SHP77 treated with DMSO at 0.1 percent for 48 hours (cell line): ENCODE measurements around the gene SLC26A4.
A peak's percentile ranks its signal among the peaks of the same experiment; 100 is the strongest.

Experiments used
- DNase-seq: peaks from one replicate; lab custom pipeline; 2025; lab: John Stamatoyannopoulos, UW

Gene SLC26A4

DNA sequence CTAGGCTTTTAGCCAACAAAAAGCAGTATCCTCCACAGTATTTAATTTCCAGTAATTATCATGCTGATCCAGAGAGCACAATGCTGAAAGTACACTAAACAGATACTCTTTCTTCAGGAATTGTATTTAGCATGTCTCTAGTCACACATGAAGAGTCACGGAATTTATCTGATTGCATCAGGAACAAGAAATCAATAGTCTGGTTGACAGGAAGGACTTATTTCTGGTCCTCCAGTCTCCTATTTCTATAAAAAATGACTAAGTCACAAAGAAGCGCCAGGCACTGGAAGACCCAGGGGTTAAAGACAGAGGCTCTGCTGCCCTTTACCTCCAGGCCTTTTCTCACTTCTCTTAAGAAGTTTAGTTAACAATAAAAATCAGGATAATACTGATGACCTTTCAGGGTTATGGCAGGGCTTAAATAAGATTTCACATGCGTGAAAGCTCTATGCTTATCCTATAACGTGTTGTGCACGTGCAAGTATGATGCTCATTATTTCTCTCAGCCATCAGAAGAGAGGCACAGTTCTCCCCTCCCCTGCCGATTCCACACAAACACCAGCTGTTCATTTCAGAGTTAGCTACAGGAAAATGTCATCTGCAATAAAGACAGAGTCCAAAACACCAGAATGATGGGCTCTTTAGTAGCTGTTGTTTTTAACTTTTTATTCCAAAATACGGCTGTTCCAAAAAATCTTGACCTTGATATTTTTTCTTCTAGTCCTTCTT, 36.9 kb downstream of the SLC26A4 start:
- DNase-seq = no peak

DNA sequence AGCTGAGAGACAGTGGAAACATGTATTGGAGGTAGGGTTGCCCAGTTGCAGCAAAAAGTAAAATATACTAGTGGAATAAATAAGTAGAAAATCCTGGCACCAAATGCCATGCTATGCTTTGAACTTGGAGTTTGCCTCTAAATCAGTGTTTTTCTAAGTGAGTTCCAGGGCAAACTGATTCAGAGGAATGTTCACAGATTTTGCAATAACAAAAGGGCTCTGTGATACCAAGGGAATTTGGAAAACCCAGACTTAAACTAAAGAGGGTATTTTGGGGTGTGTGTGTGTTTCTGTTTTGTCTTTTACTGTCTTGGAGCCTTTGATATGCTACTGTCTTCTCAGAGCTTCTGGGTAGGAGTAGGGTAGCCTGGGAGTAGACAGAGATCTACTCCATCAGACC, 39.9 kb downstream of the SLC26A4 start:
- DNase-seq = no peak

DNA sequence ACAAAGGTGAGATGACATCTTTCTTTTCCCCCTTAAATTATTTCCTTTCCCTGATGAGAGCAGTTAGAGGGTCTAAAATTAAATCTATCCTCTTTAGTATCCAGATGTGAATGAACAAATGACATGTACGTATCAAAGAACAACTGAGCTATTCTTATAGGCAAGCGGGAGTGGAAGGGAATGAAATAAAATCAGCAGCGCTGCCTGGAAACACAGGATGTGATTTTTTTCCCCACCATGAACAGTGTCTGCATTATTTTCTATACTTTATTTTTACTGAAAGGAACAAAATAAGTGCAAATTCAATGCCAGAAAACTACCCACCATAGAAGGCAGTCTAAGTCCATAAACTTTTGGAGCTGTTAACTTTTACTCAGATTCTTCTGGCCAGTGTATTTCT, 40.6 kb downstream of the SLC26A4 start:
- DNase-seq = no peak

DNA sequence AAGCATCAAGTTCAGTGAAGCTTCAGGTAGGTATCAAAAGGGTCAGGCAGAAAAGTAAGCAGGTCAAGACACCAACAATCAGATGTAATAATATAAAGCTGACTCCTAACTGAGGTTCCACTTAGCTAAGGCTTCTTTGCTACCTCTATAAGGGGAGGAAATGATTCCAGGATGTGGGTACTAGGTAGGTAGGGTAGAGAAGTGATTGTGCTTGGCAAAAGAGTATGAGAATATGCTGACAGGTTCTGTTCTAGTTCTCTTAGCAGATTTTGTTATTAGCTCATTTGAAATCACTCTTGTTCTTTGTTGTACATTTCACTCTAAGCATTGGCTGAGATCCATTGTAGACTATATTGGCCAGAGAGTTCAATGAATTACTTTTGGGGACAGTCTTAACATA, 42.6 kb downstream of the SLC26A4 start:
- DNase-seq = no peak

DNA sequence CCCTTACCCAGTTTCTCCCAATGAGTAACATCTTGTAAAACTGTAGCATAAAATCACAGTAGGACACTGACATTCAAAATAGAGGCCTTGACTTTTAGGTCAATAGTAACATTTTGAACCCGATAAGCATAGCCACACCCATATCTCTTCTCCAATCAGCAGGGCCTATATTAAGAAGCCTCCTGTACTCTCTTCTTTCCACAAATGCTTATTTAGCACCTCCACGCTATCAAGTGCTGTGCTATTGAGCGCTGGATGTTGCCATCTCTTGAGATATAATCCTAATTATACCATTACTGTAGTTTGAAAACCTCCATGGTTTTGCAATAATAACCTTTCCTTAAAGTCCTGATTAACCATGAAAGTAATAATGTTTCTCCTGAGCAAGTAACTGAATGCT, 43.2 kb downstream of the SLC26A4 start:
- no peak for DNase-seq

DNA sequence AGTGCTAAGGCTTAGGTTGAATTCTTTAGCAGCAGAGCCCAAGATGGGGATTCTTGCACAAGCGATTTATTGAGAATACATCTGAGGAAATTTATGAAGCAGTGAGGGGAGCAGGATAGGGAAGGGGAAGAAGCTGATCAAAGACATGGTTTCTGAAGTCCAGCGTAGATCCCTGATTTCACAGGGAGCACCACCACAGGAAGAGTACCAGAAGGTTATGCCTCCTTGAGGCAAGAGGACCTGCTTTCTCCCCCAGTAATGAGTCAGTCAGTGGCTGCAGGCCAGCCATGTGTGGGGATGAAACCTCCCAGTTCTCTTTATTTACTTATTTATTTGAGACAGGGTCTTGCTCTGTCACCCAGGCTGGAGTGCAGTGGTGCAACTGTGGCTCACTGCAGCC, 48.3 kb downstream of the SLC26A4 start:
- no peak for DNase-seq

DNA sequence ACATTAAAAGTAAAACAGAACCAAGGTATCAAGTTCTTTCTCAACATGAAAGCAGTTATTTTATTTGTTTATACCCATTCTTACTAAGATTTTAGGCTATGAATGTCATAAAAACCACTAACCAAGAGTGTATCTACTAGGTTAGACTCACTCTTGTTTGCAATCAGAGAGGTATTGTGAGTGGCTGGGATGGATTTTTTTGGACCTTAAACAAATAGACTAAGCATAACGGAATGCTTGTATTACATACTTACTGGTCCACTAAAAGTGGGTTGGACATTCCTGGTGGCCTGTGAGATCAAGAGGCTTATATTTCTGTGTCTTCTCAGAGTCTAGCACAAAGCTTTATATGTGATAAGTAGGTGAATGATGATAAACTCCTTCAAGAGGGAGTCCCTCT, 50.7 kb downstream of the SLC26A4 start:
- no peak for DNase-seq

DNA sequence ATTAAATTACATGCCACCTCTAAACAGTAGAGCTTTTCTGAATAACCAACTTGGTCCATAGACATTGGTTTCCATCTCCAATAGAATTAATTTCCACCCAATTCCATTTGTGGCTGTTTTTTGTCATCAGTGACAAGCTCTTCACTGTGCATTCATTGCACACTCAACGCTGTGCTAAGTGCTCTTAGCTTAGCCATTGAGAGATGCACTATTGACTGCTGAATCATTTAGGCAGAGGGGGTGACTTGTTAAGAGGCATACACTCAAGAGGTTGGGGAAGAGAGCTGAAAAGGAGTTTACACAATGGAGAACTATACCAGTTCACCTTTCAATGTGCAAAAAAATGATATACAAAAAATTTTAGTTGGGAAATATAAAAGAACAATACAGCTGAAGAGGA, 51.4 kb downstream of the SLC26A4 start:
- DNase-seq = no peak

DNA sequence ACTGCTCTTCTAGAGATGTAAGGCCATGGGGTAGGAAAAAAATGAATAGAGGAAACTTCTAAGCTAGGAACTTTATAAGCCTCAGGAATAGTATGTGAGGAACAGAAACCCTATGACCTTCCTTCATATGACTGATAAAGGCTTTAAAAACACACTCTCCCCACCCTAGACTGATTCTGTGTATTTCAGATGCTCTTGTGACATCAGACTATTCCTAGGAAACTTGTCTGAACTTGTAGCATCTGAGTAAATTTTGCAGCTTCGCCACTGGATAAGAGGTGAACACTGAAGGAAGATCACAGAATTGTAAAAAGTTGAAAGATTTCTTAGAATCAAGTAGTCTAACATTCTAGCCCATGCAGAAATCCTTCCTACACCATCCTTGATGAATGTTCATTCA, 52.3 kb downstream of the SLC26A4 start:
- no peak for DNase-seq

DNA sequence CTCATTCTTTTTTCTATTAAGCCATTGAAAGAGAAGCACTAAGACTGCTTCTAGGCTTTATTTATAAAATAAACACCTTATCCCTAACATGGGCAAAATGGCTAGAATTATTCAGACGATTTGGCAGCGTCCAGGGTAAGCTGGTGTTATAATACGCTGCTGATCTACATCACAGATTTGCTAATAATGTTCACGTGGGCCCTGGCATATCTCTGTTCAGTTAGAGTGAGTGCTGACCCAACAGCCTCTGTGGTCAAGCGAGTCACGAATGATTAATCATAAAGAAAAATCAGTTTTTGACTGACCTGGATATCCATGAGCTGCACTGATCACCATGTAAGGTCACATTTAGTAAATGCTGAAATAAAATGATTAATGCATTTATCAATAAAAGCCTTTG, 54.9 kb downstream of the SLC26A4 start:
- DNase-seq = no peak

DNA sequence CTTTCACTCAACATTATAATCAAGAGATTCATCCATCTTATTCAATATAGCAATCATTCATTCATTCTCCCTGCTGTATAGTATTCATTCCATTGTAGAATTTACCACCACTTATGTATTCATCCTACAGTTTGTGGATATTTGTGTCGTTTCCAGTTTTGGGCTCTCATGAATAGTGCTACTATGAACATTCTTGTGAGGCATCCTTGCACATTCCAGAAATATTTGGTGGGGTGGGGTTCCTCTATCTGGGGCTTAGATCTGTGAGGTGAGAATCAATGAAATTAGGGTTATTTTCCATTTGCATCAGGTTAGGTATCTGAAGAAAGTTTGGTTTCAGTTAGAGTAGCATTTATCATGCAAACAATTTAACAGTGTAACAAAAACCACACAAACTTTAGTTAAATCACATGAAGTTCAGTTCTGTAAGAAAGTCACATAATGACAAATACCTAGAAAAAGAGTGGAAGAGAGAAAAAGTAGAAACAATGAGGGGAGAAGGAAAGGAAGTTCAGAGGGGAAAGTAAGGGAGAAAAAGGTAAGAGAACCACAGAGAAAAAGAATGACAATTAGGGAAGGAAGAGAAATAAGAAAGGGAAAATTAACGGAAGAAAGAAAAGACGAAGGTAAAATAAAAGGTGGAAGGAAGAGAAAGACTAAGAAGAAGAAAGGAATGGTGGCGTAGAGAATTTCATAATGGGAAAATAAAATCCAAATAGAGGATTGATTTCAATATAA, 58.0 kb downstream of the SLC26A4 start:
- DNase-seq = no peak

DNA sequence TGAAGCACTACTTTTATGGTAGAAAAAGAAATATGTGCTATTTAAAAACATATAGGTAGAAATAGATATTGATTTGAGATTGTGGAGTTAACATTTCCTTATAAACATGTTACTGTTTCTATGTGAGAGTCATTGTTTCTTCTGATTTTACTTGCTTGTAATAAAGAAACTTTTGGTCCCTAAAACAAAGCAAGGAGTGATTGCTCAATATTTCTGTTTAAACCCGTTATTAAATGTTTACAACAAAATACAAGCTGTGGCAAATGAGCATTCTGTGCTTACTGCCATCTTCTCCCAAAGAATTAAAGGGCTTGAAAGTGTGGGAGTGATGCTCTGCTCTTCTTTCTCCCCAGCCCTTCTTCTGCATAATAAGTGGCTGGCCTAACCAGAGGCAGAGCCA, 60.7 kb downstream of the SLC26A4 start:
- no peak for DNase-seq

DNA sequence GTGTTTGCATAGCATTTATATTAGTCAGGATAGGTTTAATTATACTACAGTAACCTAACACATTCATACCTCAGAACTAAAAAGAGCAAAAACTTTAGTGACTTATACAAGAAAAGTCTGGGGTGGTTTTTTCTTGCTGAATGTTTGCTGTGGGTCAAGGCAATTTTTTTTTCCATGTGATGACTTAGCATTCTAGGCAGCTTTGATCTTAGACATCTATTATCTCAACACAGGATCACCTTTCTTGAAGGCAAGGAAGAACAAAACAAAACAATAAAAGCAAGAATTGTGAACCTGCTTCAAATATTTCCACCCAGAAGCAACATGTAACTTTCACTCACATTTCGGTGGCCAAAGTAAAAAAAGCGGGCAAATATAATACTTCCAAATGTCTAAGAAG, 62.6 kb downstream of the SLC26A4 start:
- DNase-seq = no peak

DNA sequence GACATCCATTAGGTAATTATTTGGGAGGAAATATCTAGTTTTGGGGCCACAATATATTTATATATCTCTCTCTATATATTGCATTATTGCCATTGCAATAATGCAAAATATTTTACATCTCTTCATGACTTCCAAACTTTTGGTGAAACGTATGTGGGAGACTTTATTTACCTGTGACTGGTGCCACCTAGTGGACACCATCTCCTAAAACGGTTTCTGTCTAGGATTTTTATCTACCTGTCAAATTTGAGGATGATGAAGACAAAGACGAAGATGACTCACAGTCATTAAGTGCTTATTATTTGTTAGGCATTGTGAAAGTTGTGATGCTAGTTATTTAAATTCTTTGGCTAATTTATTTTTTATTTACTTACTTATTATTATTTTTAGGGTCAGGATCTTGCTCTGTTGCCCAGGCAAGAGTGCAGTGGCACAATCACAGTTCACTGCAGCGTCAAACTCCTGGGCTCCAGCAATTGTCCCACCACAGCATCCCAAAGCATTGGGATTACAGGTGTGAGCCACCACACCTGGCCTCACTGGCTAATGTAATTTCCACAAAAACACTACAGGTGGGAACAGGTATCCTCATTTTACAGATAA, 64.6 kb downstream of the SLC26A4 start:
- peak; percentile 3 for DNase-seq

DNA sequence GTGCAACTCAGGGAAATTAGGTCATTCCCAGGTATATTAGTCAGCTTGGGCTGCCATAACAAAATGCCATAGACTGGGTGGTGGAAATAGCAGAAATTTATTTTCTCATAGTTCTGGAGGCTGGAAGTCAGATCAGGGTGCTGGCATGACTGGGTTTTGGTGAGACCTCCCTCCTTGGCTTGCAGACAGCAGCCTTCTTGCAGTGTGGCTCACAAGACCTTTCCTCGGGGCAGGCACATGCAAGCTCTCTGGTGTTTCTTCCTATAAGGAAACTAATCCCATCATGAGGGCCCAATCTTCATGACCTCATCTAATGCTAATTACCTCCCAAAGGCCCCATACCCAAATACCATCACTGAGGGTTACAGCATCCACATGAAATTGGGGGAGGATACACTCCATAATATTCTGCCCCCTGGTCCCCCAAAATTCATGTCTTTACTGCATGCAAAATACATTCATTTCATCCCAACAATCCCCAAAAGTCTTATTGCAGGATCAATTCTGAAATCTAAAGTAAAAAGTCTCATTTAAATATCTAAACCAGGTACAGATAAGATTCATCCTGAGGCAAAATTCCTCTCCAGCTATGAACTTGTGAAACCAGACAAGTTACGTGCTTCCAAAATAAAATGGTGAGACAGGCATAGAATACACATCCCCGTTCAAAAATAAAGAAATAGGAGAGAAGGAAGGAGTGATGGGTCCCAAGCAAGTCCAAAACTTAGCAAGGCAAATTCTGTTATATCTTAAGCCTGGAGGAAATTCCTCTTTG, 65.9 kb downstream of the SLC26A4 start:
- DNase-seq = no peak

DNA sequence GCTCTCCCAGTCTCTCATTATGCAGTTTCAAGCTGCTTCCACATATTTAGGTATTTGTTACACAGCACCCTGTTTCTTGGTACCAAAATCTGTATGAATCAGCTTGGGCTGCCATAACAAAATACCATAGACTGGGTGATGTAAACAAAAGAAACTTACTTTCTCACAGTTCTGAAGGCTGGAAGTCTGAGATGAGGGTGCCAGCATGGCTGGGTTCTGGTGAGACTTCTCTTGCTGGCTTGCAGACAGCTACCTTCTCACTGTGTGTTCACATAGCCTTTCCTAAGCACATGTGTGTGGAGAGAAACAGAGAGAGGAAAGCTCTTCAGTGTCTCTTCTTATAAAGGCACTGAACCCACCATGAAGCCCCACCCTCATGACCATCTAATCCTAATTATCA, 67.6 kb downstream of the SLC26A4 start:
- DNase-seq = no peak

DNA sequence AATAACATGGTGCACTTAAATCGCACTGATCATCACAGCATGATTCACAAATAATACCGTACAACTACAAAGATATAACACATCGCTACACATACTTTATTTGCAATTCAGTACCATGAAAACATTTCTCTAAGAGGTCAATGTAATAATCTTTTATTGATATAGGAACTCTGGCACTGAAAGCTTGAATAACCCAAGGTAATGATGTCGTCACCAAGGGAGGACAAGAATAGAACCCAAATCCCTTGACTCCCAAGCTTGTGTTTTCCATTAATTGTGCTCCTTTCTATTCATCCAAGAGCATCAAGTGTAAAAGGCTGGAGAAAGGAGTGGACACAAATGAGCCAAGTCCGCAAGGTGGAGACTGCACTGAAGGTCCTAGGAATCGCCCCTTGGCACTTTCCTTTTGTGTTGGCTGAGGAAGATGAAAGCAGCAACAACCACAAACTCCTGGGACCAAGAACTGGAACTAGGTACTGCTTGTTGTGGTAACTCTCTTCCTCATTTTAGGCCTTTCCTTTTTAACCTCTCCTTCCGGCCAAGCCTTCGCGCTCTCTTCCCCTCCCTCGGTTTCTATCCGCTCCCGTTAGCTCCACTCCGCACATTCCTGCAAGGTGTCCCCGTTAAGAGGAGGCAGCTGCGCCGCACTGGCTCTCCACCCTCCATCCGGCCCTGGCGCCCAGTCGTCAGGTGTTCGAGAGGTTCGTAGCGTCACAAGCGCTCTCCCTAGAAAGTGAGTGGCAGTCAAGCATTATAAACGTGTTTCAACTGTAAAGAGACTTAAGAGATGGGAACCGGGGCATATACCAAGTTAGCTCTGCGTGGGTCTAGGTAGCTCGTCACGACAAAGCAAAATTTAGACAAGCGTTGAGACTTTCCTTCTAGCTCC, 82.3 kb downstream of the SLC26A4 start:
- peak; percentile 91 for DNase-seq

DNA sequence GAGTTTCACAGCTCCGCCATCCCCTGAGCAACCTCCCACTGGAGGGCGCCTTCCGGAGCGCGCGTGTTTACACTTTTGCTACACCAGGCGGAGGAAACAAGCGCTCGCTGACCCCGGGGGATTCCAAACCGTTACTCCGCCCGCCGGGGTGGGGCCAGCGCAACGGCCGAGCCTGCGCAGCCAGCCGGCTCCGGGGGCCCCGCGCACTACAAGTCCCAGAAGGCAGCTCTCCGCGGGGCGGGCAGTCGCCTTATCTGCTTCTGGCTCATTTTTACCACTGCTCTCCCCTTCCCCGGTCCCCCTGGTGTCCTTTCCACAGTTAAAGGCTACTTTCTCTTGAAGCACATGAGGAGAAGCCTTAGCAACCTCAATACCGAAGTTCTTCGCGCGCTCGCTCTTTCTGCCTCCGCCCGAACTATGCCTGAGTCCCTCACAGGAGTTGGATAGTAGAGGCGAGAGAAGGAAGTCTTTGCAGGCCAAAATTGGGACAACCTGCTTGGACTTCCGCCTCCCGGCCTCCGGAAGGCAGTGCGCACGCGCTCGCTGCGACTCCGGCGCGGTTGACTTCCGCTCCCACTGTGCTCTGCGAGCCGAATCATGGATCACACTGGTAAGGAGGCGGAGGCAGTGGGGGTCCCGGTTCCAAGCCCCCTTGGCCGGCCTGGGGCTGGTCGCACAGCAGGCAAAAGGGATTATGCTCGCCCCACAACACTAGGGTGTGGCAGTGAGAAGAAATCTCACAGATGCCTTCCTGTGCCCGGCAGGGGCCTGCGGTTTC, 83.1 kb downstream of the SLC26A4 start, which contains the start of gene CBLL1:
TSS of gene CBLL1 (plus strand) at position 576 of the 778 bp plus-strand sequence. CDS start at position 598, 22 bp downstream.
- DNase-seq = peak; percentile 91

DNA sequence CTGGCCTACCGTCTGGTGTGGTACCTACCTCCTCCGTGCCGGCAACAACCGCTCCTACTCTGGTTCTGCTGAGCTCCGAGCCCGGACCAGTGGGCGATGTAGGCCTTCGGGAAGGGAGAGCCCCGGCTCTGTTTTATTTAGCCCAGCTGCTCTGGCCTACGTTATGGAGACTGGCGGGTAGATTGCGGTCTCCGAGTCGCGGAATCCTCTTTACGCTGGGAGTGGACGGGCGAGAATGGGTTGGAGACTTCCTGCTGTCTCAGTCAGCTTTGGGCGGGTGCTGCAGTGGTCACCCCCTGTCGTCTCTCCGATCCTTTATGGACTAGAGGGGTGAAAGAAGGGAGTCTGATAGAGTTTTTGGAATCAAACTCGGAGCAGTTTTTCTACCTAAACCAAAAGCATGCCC, 83.7 kb downstream of the SLC26A4 start:
- no peak for DNase-seq

DNA sequence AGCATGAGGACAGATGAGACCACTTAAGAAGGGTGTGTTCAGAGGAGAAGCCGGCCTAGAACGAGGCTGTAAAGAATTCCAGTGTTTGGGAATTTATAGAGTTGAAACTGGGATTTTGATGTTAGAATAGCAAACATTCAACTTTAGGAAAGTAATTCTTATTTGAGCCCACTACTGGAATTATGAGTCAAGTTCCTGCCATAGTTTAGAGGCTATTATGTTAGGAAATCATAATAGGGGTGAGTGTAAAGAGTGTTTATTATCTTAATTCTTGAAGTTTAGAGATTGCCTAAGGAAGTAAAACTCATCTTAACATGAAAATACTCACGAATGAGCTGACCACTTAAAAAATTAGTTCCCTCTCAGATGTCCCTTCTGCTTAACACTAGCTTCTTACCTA, 85.4 kb downstream of the SLC26A4 start:
- no peak for DNase-seq

DNA sequence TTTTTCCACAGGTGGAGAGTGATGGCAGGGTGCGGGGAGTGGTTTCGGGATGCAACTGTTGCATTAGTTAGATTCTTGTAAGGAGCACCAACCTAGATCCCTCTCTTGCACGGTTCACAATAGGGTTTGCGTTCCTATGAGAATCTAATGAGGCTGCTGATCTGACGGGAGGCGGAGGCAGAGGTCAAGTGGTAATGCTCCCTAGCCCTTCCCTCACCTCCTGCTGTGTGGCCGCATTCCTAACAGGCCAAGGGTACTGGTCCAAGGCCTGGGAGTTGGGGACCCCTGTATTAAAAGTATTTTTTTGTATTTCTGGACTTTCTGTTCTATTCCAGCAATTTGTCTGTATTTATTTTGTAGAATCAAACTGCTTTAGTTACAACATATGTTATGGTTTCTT, 90.5 kb downstream of the SLC26A4 start:
- no peak for DNase-seq
